ENCODE data around the gene PAAF1.
A peak's percentile ranks its signal among the peaks of the same experiment; 100 is the strongest.

The PAAF1 gene

GRCh38 chr11:73949246-73949645, 72.4 kb downstream of the PAAF1 start:
- no peak for DNase-seq

GRCh38 chr11:73949912-73950311, 73.1 kb downstream of the PAAF1 start:
- DNase-seq, result no peak

GRCh38 chr11:73950869-73951710, 74.3 kb downstream of the PAAF1 start, which contains the start of gene DNAJB13:
DNAJB13 (plus strand) TSS chr11:73951026; CDS start chr11:73951070, 44 bp downstream.
- DNase-seq, result no peak

- DNase-seq, result no peak
These were observed 75.0 kb downstream of the PAAF1 start for GRCh38 chr11:73951797-73952196.

GRCh38 chr11:73956876-73957653, 80.3 kb downstream of the PAAF1 start:
- DNase-seq, result no peak

GRCh38 chr11:73957654-73958361, 81.0 kb downstream of the PAAF1 start:
- no peak for DNase-seq

GRCh38 chr11:73958521-73959141, 81.8 kb downstream of the PAAF1 start:
- no peak for DNase-seq

GRCh38 chr11:73961321-73961720, 84.5 kb downstream of the PAAF1 start:
- DNase-seq, result no peak

- no peak for DNase-seq
These were observed 85.4 kb downstream of the PAAF1 start for GRCh38 chr11:73962101-73962705.

- no peak for DNase-seq
These were observed 87.1 kb downstream of the PAAF1 start for GRCh38 chr11:73963861-73964260.

- no peak for DNase-seq
These were observed 88.4 kb downstream of the PAAF1 start for GRCh38 chr11:73965076-73965763.

- no peak for DNase-seq
These were observed 88.9 kb downstream of the PAAF1 start for GRCh38 chr11:73965764-73966121.

GRCh38 chr11:73968356-73968966, 91.7 kb downstream of the PAAF1 start:
- DNase-seq, result no peak

- DNase-seq, result no peak
These were observed 92.3 kb downstream of the PAAF1 start for GRCh38 chr11:73969091-73969490.

GRCh38 chr11:73969991-73970800, 93.4 kb downstream of the PAAF1 start:
- no peak for DNase-seq

- DNase-seq, result no peak
These were observed 94.4 kb downstream of the PAAF1 start for GRCh38 chr11:73971175-73971719.

GRCh38 chr11:73972187-73972586, 95.4 kb downstream of the PAAF1 start:
- DNase-seq, result peak; percentile 63

- no peak for DNase-seq
These were observed 96.0 kb downstream of the PAAF1 start for GRCh38 chr11:73972620-73973449.

Data from activated effector memory CD4-positive, alpha-beta T cell treated with anti-CD3 and anti-CD28 coated beads, Interleukin-2, amount 50 U/mL, for 16 hours (primary cell).